GM12864 (cell line): ENCODE results near the gene BCL11A.

Source experiments
- DNase-seq: peaks from one replicate; pipeline ENCODE4 v3.0.0-alpha.2; 2011; ENCODE audit warnings: low read depth
- H3K4me3 ChIP-seq: 2 replicates; pipeline ENCODE4 v1.5.1; 2011; ENCODE audit warnings: mild to moderate bottlenecking, low read depth, low read length, control low read depth
- CTCF ChIP-seq: IDR thresholded peaks from 2 replicates; pipeline ENCODE4 v1.5.1; 2011; ENCODE audit warnings: low read depth, mild to moderate bottlenecking, moderate library complexity, low read length, control low read depth, inconsistent platforms; ENCODE audit errors: missing control alignments

BCL11A gene

GRCh38 chr2:60475123-60475830 is 78.2 kb downstream of the BCL11A start:
- no peak for DNase-seq
- TF ChIP-seq CTCF: no peak
- H3K4me3 ChIP-seq: no peak overlapping the region

GRCh38 chr2:60474301-60474700 is 79.2 kb downstream of the BCL11A start:
- TF ChIP-seq CTCF: no peak
- no peak overlapping the region for H3K4me3 ChIP-seq
- DNase-seq: no peak

GRCh38 chr2:60473546-60473945 is 79.9 kb downstream of the BCL11A start:
- TF ChIP-seq CTCF: no peak
- DNase-seq: no peak
- no peak overlapping the region for H3K4me3 ChIP-seq

GRCh38 chr2:60472663-60473289 is 80.7 kb downstream of the BCL11A start:
- H3K4me3 ChIP-seq: no peak overlapping the region

GRCh38 chr2:60472041-60472440 is 81.4 kb downstream of the BCL11A start:
- no peak overlapping the region for H3K4me3 ChIP-seq
- TF ChIP-seq CTCF: no peak
- DNase-seq: no peak

More at GRCh38 chr2:60472663-60473289, 80.7 kb downstream of the BCL11A start:
- DNase-seq: no peak
- no peak for TF ChIP-seq CTCF

- no peak for DNase-seq
- no peak overlapping the region for H3K4me3 ChIP-seq
- TF ChIP-seq CTCF: no peak
Measured at GRCh38 chr2:60470340-60470739, 83.1 kb downstream of the BCL11A start.
